Right atrium auricular region (tissue), 2 donors: ENCODE data around the gene COL25A1. TPM values are rescaled to one million over a fixed set of nuclear protein-coding genes. Genes with fewer than 3 reads are reported as not detected.

Source experiments
- DNase-seq: peaks from one replicate; pipeline ENCODE4 v3.0.0-alpha.2; 2019; ENCODE audit warnings: low spot score
- H3K27ac ChIP-seq, 2 donors: fragments of 200-600 bp; sonication (generic); 1 replicate in 1 of 2; 2 replicates in 1 of 2; pipeline ENCODE4 v1.5.1; 2016 to 2019
- H3K27me3 ChIP-seq, 2 donors: fragments of 200-600 bp; sonication (generic); one replicate each; pipeline versions ENCODE4 v1.5.1 to v1.6.0; 2017 to 2019
- H3K36me3 ChIP-seq: fragments of 200-600 bp; sonication (generic); one replicate; pipeline ENCODE4 v1.5.1; 2016
- H3K4me1 ChIP-seq, 2 donors: fragments of 200-600 bp; sonication (generic); one replicate each; pipeline versions ENCODE4 v1.5.1 to v1.6.0; 2017 to 2019
- H3K4me3 ChIP-seq, 2 donors: fragments of 200-600 bp; sonication (generic); 1 replicate in 1 of 2; 2 replicates in 1 of 2; pipeline ENCODE4 v1.5.1; 2017 to 2019; ENCODE audit warnings: mild to moderate bottlenecking in 1 of 2, moderate library complexity in 1 of 2
- H3K9me3 ChIP-seq, 2 donors: fragments of 200-600 bp; sonication (generic); one replicate each; pipeline ENCODE4 v1.5.1; 2019
- total RNA-seq, 2 donors: library from RNA; depleted of rRNA; stranded (reverse); fragments of >200 nt; gene quantifications; one replicate each; pipeline ENCODE4 v1.1.0, GENCODE V29; 2016
- TF ChIP-seq, protein P1 (sequence below), 2 donors: fragments of 200-600 bp; sonication (generic); IDR thresholded peaks; one replicate each; pipeline ENCODE4 v1.5.1; 2019; ENCODE audit warnings: antibody characterized with exemption in 2 of 2

COL25A1 gene
- total RNA-seq, 2 donors from 2014 or later, result 0.26 to 0.59 TPM

DNA sequence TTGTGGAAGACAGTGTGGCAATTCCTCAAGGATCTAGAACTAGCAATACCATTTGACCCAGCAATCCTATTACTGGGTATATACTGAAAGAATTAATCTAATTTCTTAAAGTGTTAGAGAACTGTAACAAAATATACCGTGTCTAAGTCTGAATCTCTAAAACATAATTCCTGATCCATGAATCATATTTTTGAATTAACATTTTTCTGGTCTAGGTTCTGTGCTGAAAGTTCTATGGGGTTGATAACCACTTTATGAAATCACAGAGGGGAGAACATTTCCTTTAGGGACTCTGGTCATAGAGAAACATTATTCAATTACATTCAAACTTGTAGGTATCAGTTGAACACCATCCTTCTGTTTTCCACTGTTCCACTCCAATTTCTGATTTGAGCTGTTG, 447.7 kb downstream of the COL25A1 start:
- H3K4me1 ChIP-seq, result no peaks in the 10 kb centered on the region
- no peaks in the 10 kb centered on the region for H3K36me3 ChIP-seq
- DNase-seq, result no peak
- H3K4me3 ChIP-seq, result no peak overlapping the region
- TF ChIP-seq, protein P1, sequence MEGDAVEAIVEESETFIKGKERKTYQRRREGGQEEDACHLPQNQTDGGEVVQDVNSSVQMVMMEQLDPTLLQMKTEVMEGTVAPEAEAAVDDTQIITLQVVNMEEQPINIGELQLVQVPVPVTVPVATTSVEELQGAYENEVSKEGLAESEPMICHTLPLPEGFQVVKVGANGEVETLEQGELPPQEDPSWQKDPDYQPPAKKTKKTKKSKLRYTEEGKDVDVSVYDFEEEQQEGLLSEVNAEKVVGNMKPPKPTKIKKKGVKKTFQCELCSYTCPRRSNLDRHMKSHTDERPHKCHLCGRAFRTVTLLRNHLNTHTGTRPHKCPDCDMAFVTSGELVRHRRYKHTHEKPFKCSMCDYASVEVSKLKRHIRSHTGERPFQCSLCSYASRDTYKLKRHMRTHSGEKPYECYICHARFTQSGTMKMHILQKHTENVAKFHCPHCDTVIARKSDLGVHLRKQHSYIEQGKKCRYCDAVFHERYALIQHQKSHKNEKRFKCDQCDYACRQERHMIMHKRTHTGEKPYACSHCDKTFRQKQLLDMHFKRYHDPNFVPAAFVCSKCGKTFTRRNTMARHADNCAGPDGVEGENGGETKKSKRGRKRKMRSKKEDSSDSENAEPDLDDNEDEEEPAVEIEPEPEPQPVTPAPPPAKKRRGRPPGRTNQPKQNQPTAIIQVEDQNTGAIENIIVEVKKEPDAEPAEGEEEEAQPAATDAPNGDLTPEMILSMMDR (IDR thresholded peaks at IDR 0.05), result no peak
- no peaks in the 10 kb centered on the region for H3K27me3 ChIP-seq
- no peaks in the 10 kb centered on the region for H3K9me3 ChIP-seq
- no peak overlapping the region for H3K27ac ChIP-seq

DNA sequence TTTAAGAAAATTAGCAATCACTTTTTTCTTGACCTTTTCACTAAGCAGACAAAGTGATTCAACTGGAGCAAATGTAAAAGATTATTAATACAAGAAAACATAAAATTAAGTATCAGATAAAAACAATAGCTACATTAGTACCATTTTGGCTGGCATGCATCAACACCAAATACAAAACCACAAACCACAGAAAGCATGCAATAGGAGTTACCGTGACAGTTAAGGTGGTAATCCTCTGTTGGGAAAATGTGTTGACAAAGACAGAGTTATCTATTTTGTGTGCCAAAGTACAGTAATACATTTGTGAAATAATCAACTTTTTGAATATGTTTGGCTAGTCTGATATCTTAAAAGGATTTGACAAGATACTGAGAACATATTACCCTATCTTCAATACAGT, 449.8 kb downstream of the COL25A1 start:
- TF ChIP-seq, protein P1 (IDR thresholded peaks at IDR 0.05), result no peak
- no peak overlapping the region for H3K27ac ChIP-seq
- no peaks in the 10 kb centered on the region for H3K9me3 ChIP-seq
- H3K36me3 ChIP-seq, result no peaks in the 10 kb centered on the region
- DNase-seq, result no peak
- H3K27me3 ChIP-seq, result no peaks in the 10 kb centered on the region
- H3K4me1 ChIP-seq, result no peaks in the 10 kb centered on the region
- H3K4me3 ChIP-seq, result no peak overlapping the region

DNA sequence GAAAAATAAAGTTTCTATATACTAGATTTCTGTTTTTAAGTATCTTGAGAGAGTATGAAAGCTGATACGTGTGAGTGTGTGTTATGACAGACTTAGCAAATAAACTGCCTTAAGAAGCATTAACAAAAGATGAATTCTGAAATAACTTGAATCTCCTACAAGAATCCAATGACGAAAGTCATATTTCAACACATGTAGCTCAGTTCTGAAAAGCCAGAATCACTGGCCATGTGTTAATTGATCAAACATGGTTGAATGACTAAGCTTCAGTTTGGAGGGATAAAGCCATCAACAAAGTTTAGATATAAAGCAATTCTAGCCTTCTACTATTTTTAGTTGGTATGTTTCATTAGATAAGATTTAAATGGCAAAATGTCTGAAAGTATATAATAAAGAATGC, 451.1 kb downstream of the COL25A1 start:
- Histone ChIP-seq H3K9me3 (no peaks in the 10 kb centered on the region), H3K36me3 (no peaks in the 10 kb centered on the region), H3K27ac (no peak overlapping the region), H3K4me1 (no peaks in the 10 kb centered on the region), H3K4me3 (no peak overlapping the region), H3K27me3 (no peaks in the 10 kb centered on the region)
- TF ChIP-seq, protein P1 (IDR thresholded peaks at IDR 0.05), result no peak
- no peak for DNase-seq

DNA sequence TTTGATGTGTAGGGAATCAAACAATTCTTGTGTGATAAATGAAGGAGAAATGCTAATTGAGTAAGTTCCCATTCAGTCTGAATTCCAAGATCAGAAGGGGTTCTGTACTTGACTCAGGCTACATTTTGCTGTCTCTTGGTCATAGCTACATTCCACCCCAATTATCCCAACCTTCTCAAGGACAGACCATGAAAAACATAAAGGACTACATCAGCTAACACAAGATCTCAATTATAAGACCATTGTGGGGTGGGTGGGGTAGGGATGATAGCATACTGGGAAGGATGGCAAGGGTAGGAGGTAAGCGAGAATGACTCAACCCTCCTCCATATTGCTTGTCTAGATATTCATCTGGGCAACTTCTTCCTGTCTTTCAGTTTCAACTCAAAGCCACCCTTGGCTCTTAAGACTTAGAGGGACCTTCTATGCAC, 452.2 kb downstream of the COL25A1 start:
- Histone ChIP-seq H3K27ac (no peak overlapping the region), H3K36me3 (no peaks in the 10 kb centered on the region), H3K9me3 (no peaks in the 10 kb centered on the region), H3K4me1 (no peaks in the 10 kb centered on the region), H3K4me3 (no peak overlapping the region), H3K27me3 (no peaks in the 10 kb centered on the region)
- TF ChIP-seq, protein P1 (IDR thresholded peaks at IDR 0.05), result no peak
- no peak for DNase-seq

DNA sequence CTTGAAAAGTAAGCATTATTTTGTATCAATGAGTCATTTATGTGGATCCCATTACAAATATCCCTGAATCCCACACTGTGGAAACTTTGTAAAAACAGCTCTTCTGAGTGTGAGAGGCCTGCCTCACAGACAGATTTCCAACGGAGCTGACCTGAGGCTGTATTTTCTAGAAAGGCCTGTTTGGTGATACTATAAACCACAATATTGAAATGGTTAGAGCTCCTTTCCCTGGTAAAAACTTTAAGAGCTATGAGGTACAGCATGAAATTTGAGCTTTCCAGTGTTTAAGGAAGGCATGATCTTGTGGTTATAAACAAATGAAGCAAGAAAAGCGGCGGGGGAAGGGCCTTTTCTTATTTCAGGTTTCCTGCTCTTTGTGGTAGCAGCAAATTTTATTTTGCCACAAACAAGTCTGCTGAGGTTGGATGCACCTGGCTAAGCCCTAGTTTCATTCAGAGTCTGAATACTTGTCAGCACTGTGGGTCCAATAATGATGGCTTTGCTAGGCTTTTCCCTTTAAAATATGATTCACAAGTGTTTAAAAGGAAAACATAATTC, 452.8 kb downstream of the COL25A1 start:
- Histone ChIP-seq H3K27me3 (no peaks in the 10 kb centered on the region), H3K4me3 (no peak overlapping the region), H3K36me3 (no peaks in the 10 kb centered on the region), H3K4me1 (no peaks in the 10 kb centered on the region), H3K9me3 (no peaks in the 10 kb centered on the region), H3K27ac (no peak overlapping the region)
- no peak for DNase-seq
- TF ChIP-seq, protein P1 (IDR thresholded peaks at IDR 0.05), result no peak

DNA sequence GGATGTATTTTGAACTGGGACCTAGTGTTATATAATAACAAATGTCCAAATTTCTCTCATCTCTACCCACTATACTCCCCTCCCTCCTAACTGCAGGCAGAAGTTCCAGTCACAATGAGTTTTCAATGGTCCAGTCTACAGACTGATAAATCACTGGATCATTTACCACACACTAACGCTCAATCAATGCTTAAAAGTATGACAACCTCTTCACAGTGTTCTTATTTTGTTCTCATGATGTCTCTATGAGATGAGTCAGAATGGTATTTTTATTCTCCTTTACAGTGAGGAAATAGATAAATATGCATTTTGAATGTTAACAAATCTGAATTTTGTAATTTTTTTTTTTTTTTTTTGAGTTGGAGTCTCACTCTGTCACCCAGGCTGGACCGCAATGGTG, 455.9 kb downstream of the COL25A1 start:
- TF ChIP-seq, protein P1 (IDR thresholded peaks at IDR 0.05), result no peak
- Histone ChIP-seq H3K4me1 (no peaks in the 10 kb centered on the region), H3K27ac (no peak overlapping the region), H3K9me3 (no peaks in the 10 kb centered on the region), H3K36me3 (no peaks in the 10 kb centered on the region), H3K4me3 (no peak overlapping the region), H3K27me3 (no peaks in the 10 kb centered on the region)
- no peak for DNase-seq
